Trophoblast cell (in vitro differentiated cells and primary cell): ENCODE measurements around the gene CCDC141.

ENCODE experiments used
- DNase-seq, 2 donors: peaks; one replicate each; pipeline ENCODE4 v3.0.0-alpha.2; 2016
- H2AFZ ChIP-seq: 2 replicates; pipeline ENCODE4 v1.6.1; 2013; ENCODE audit warnings: low read length, moderate library complexity, mild to moderate bottlenecking; ENCODE audit not compliant: insufficient read depth, poor library complexity
- H2AK5ac ChIP-seq: 2 replicates; pipeline ENCODE4 v1.6.1; 2013; ENCODE audit warnings: mild to moderate bottlenecking, low read length
- H2BK120ac ChIP-seq: 2 replicates; pipeline ENCODE4 v1.6.1; 2013; ENCODE audit warnings: low read length, mild to moderate bottlenecking, moderate library complexity; ENCODE audit not compliant: insufficient read depth, poor library complexity
- H2BK12ac ChIP-seq: 2 replicates; pipeline ENCODE4 v1.6.1; 2013; ENCODE audit warnings: mild to moderate bottlenecking, low read length, moderate library complexity
- H2BK5ac ChIP-seq: 2 replicates; pipeline ENCODE4 v1.6.1; 2013; ENCODE audit warnings: low read length, low read depth, moderate library complexity, mild to moderate bottlenecking; ENCODE audit not compliant: poor library complexity
- H3K14ac ChIP-seq: 2 replicates; pipeline ENCODE4 v1.6.1; 2013; ENCODE audit warnings: mild to moderate bottlenecking, low read length
- H3K18ac ChIP-seq: 2 replicates; pipeline ENCODE4 v1.6.1; 2013; ENCODE audit warnings: mild to moderate bottlenecking, low read length
- H3K23ac ChIP-seq: 2 replicates; pipeline ENCODE4 v1.6.1; 2013; ENCODE audit warnings: low read length
- H3K27ac ChIP-seq: 2 replicates; pipeline ENCODE4 v1.5.1; 2013; ENCODE audit warnings: low read depth, mild to moderate bottlenecking, inconsistent platforms, low read length, moderate library complexity
- H3K27me3 ChIP-seq: 2 replicates; pipeline ENCODE4 v1.6.1; 2013; ENCODE audit warnings: inconsistent platforms, mild to moderate bottlenecking, low read length, moderate library complexity; ENCODE audit not compliant: insufficient read depth
- H3K36me3 ChIP-seq, 2 experiments: 1 replicate in 1 of 2; 2 replicates in 1 of 2; pipeline ENCODE4 v1.6.1; 2013; ENCODE audit warnings: low read length in 2 of 2, mild to moderate bottlenecking in 2 of 2, moderate library complexity in 1 of 2; ENCODE audit not compliant: insufficient read depth in 2 of 2, control insufficient read depth in 1 of 2
- H3K4ac ChIP-seq: 2 replicates; pipeline ENCODE4 v1.6.1; 2013; ENCODE audit warnings: low read depth, mild to moderate bottlenecking, low read length, moderate library complexity
- H3K4me1 ChIP-seq, 2 experiments: 1 replicate in 1 of 2; 2 replicates in 1 of 2; pipeline ENCODE4 v1.6.1; 2013; ENCODE audit warnings: low read length in 2 of 2, mild to moderate bottlenecking in 2 of 2, moderate library complexity in 1 of 2; ENCODE audit not compliant: insufficient read depth in 2 of 2, control insufficient read depth in 1 of 2
- H3K4me2 ChIP-seq: 2 replicates; pipeline ENCODE4 v1.6.1; 2013; ENCODE audit warnings: inconsistent platforms, mild to moderate bottlenecking, low read length, moderate library complexity
- H3K4me3 ChIP-seq: 2 replicates; pipeline ENCODE4 v1.5.1; 2013; ENCODE audit warnings: mild to moderate bottlenecking, low read depth, low read length, inconsistent platforms
- H3K79me1 ChIP-seq: one replicate; pipeline ENCODE4 v1.6.1; 2013; ENCODE audit warnings: low read length
- H3K79me2 ChIP-seq: 2 replicates; pipeline ENCODE4 v1.6.1; 2013; ENCODE audit warnings: low read length, mild to moderate bottlenecking; ENCODE audit not compliant: control insufficient read depth, insufficient read depth, poor library complexity
- H3K9ac ChIP-seq: 2 replicates; pipeline ENCODE4 v1.6.1; 2013; ENCODE audit warnings: mild to moderate bottlenecking, low read length
- H3K9me3 ChIP-seq: 2 replicates; pipeline ENCODE4 v1.6.1; 2013; ENCODE audit warnings: low read depth, mild to moderate bottlenecking, control low read depth, inconsistent platforms, low read length; ENCODE audit not compliant: insufficient read depth
- H4K12ac ChIP-seq: 2 replicates; pipeline ENCODE4 v1.6.1; 2013; ENCODE audit warnings: low read depth, mild to moderate bottlenecking, low read length, moderate library complexity
- H4K8ac ChIP-seq: 2 replicates; pipeline ENCODE4 v1.6.1; 2013; ENCODE audit warnings: low read depth, mild to moderate bottlenecking, low read length, moderate library complexity
- H4K91ac ChIP-seq: one replicate; pipeline ENCODE4 v1.6.1; 2013; ENCODE audit warnings: low read depth, mild to moderate bottlenecking, low read length, moderate library complexity
- WGBS: extraction: QIAGEN DNeasy Blood & Tissue Kit; methylation state at CpG from one replicate; pipeline ENCODE4 v1.1.7; 2013; ENCODE audit warnings: missing lambda C conversion rate; ENCODE audit not compliant: insufficient read length, insufficient coverage; ENCODE audit errors: extremely low coverage; 5-methylcytosine and 5-hydroxymethylcytosine counted together

Gene CCDC141

DNA sequence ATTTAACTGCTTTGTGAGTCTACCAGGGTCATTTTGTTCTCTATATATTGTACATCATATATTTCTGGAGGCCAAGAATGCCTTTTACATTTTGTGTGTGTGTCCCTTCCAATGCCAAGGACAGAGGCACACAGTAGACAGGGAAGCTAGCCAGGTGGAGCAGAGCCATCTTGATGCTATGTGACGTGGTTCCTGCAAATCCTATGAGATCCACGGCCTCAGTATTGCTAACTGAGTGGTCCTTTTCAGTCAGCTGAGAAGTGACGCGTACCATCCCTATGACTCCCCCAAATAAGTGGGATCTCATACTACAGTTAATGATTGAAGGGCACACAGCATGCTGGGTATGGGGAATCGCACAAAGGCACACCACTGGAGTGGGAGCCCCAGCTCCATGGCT is 27.3 kb downstream of the CCDC141 start:
- H2BK12ac ChIP-seq, result no peak overlapping the region
- no peak overlapping the region for H2BK120ac ChIP-seq
- no peak overlapping the region for H3K27ac ChIP-seq
- H3K27me3 ChIP-seq, result no peaks in the 10 kb centered on the region
- H3K36me3 ChIP-seq, result no peaks in the 10 kb centered on the region
- no peak overlapping the region for H3K4ac ChIP-seq
- no peak for DNase-seq
- no CpG with 5 or more reads among the region's 5 CpGs for WGBS
- H2AK5ac ChIP-seq, result no peak overlapping the region
- H3K79me2 ChIP-seq, result no peaks in the 10 kb centered on the region
- H3K18ac ChIP-seq, result no peak overlapping the region
- H4K91ac ChIP-seq, result no peak overlapping the region
- H2AFZ ChIP-seq, result no peak overlapping the region
- H3K23ac ChIP-seq, result no peak overlapping the region
- no peak overlapping the region for H3K9ac ChIP-seq
- H3K79me1 ChIP-seq, result no peaks in the 10 kb centered on the region
- no peak overlapping the region for H3K4me2 ChIP-seq
- H3K14ac ChIP-seq, result no peak overlapping the region
- H4K12ac ChIP-seq, result no peak overlapping the region
- no peaks in the 10 kb centered on the region for H3K4me1 ChIP-seq
- no peak overlapping the region for H2BK5ac ChIP-seq
- H3K9me3 ChIP-seq, result no peaks in the 10 kb centered on the region
- H3K4me3 ChIP-seq, result no peak overlapping the region
- no peak overlapping the region for H4K8ac ChIP-seq

DNA sequence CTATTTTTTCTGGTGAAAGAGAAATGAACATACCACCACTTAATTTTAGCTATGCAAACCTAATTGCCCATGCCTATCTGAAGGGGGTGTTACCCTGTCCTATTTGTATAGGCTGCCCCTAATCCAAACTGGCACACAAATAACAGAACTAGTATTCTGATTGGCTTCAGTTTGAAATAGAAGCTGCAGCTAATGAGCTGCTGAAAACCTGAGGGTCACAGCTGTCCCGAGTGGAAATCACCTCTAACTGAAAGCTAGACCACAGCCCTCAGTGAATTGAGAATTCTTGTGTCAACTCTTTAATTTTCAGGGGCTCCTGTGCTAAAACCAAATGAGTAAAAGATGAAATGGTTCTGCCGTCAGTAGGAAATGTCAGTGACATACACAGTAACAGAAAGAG is 28.7 kb downstream of the CCDC141 start:
- no peaks in the 10 kb centered on the region for H3K27me3 ChIP-seq
- H3K27ac ChIP-seq, result no peak overlapping the region
- H2BK120ac ChIP-seq, result no peak overlapping the region
- H4K8ac ChIP-seq, result no peak overlapping the region
- no peaks in the 10 kb centered on the region for H3K36me3 ChIP-seq
- no peak overlapping the region for H3K4ac ChIP-seq
- H2BK5ac ChIP-seq, result no peak overlapping the region
- H3K9ac ChIP-seq, result no peak overlapping the region
- H2BK12ac ChIP-seq, result no peak overlapping the region
- H3K18ac ChIP-seq, result no peak overlapping the region
- no peaks in the 10 kb centered on the region for H3K9me3 ChIP-seq
- H3K14ac ChIP-seq, result no peak overlapping the region
- no peak overlapping the region for H4K12ac ChIP-seq
- DNase-seq, result no peak
- H3K79me2 ChIP-seq, result no peaks in the 10 kb centered on the region
- H3K4me1 ChIP-seq, result no peaks in the 10 kb centered on the region
- H2AK5ac ChIP-seq, result no peak overlapping the region
- no peak overlapping the region for H3K4me3 ChIP-seq
- no peak overlapping the region for H3K4me2 ChIP-seq
- H3K79me1 ChIP-seq, result no peaks in the 10 kb centered on the region
- no peak overlapping the region for H2AFZ ChIP-seq
- H4K91ac ChIP-seq, result no peak overlapping the region
- WGBS, result no CpG with 5 or more reads among the region's 2 CpGs
- H3K23ac ChIP-seq, result no peak overlapping the region

DNA sequence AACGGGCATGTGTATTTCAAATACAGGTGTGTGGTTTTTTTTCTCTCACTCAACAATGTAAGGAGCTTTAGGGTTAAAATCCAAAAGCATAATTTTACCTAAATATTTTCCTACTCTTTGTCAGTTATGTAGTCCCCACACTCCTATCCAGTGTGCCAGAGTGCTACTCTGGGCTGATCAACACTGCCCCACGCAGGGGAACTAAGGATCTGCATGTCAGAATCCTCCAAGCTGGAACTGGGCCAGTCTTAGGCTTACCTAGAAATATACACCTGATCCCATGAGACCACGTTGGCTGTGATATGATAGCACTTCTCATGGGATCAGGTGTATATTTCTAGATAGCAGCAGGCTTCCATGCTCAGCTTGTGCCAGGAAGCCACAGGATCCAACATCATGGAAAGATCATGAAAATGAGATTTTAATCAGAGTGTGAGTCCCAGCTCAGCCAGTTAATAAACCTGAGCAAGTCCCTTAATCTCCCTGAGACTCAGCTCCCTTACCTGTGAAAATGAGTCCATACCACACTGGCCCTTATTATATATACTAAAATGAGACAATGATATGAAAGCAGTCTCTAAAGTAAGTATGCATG is 29.7 kb downstream of the CCDC141 start:
- Histone ChIP-seq H3K4me1 (no peaks in the 10 kb centered on the region), H2BK12ac (no peak overlapping the region), H3K9me3 (no peaks in the 10 kb centered on the region), H4K8ac (no peak overlapping the region), H3K4me2 (no peak overlapping the region), H4K12ac (no peak overlapping the region), H3K27ac (no peak overlapping the region), H3K14ac (no peak overlapping the region), H3K79me2 (no peaks in the 10 kb centered on the region), H3K23ac (no peak overlapping the region), H2BK120ac (no peak overlapping the region), H2BK5ac (no peak overlapping the region), H3K4me3 (no peak overlapping the region), H3K27me3 (no peaks in the 10 kb centered on the region), H3K9ac (no peak overlapping the region), H3K18ac (no peak overlapping the region), H3K4ac (no peak overlapping the region), H2AFZ (no peak overlapping the region), H3K36me3 (no peaks in the 10 kb centered on the region), H3K79me1 (no peaks in the 10 kb centered on the region), H2AK5ac (no peak overlapping the region), H4K91ac (no peak overlapping the region)
- WGBS, result no CpG with 5 or more reads among the region's 3 CpGs
- peak; percentile 1 to 38 for DNase-seq

DNA sequence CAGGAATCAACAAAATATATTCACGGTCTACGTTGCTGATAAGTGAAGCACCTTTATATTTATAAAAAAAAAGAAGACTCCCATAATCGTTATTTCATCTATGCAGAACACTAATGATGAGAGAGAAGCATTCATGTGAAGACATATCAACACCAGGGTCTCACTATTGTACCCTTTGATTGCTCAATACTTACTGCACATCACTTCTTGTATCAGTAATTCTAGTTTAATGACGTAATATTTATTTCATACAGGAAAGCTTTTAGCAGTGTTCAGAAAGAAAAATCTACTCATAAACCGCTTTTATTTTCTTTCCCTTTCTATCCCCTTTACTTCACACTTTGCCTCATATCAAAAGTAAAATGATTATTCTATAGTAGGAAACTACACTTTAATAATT is 30.7 kb downstream of the CCDC141 start:
- no peak overlapping the region for H3K27ac ChIP-seq
- no peak for DNase-seq
- no peak overlapping the region for H4K8ac ChIP-seq
- H2AK5ac ChIP-seq, result no peak overlapping the region
- no peaks in the 10 kb centered on the region for H3K79me1 ChIP-seq
- WGBS, result 100% methylated on average over 1 of the region's 5 CpGs
- H2BK120ac ChIP-seq, result no peak overlapping the region
- no peak overlapping the region for H2BK12ac ChIP-seq
- H3K9me3 ChIP-seq, result no peaks in the 10 kb centered on the region
- no peaks in the 10 kb centered on the region for H3K27me3 ChIP-seq
- H3K79me2 ChIP-seq, result no peaks in the 10 kb centered on the region
- H3K14ac ChIP-seq, result no peak overlapping the region
- H3K4me1 ChIP-seq, result no peaks in the 10 kb centered on the region
- H2AFZ ChIP-seq, result no peak overlapping the region
- no peak overlapping the region for H4K12ac ChIP-seq
- H3K23ac ChIP-seq, result no peak overlapping the region
- H3K9ac ChIP-seq, result no peak overlapping the region
- no peak overlapping the region for H4K91ac ChIP-seq
- no peak overlapping the region for H3K4me2 ChIP-seq
- H3K4ac ChIP-seq, result no peak overlapping the region
- H3K4me3 ChIP-seq, result no peak overlapping the region
- H3K18ac ChIP-seq, result no peak overlapping the region
- H3K36me3 ChIP-seq, result no peaks in the 10 kb centered on the region
- no peak overlapping the region for H2BK5ac ChIP-seq
